Suppressor macrophage (primary cell): ENCODE results near the gene LEMD1.
A peak's percentile ranks its signal among the peaks of the same experiment; 100 is the strongest.

Experiments
- DNase-seq, 4 experiments: peaks; one replicate each; pipeline ENCODE4 v3.0.0-alpha.2; 2020 to 2022
- total RNA-seq, 17 experiments: gene quantifications; one replicate each; lab custom pipeline; 2026; ENCODE audit warnings: mixed read lengths in 6 of 17, inconsistent platforms in 3 of 17; lab: John Stamatoyannopoulos, UW

LEMD1 gene, protein sequence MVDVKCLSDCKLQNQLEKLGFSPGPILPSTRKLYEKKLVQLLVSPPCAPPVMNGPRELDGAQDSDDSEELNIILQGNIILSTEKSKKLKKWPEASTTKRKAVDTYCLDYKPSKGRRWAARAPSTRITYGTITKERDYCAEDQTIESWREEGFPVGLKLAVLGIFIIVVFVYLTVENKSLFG
- total RNA-seq: 0 to 0.33 (median 0) reads per million in 17 experiments

DNA sequence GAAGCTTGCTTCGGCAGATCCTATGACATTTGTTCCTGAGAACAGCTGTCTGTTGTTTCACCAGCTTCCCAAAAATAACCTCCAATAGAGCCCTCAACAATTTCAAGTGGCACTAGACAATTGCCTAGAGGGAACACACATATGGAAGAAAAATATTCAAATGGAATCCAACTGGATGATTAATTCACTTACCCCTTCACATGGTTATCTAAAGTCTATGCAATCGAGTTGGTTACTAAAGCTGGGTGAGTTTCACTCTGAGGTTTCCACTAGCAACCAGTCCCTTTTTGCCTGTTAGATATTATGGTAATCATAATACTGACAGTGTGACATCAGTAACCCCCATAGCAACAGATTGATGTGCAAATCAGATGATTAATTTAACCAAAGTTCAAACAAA is at the start of gene LEMD1:
Gene LEMD1, minus strand, starts transcription at position 259 of the 400 bp plus-strand sequence. CDS start 1,520 bp downstream, outside the sequence.
- DNase-seq: no peak

- no peak for DNase-seq
These were observed 48.3 kb upstream of the LEMD1 start for GRCh38 chr1:205470131-205470530.

- DNase-seq: no peak
These were observed 44.9 kb upstream of the LEMD1 start for GRCh38 chr1:205466595-205467220.

- no peak for DNase-seq
These were observed 43.5 kb upstream of the LEMD1 start for GRCh38 chr1:205465392-205465791.

GRCh38 chr1:205458777-205459566 is 37.1 kb upstream of the LEMD1 start:
- peak; percentile 32 to 74 (median 58) for DNase-seq

DNA sequence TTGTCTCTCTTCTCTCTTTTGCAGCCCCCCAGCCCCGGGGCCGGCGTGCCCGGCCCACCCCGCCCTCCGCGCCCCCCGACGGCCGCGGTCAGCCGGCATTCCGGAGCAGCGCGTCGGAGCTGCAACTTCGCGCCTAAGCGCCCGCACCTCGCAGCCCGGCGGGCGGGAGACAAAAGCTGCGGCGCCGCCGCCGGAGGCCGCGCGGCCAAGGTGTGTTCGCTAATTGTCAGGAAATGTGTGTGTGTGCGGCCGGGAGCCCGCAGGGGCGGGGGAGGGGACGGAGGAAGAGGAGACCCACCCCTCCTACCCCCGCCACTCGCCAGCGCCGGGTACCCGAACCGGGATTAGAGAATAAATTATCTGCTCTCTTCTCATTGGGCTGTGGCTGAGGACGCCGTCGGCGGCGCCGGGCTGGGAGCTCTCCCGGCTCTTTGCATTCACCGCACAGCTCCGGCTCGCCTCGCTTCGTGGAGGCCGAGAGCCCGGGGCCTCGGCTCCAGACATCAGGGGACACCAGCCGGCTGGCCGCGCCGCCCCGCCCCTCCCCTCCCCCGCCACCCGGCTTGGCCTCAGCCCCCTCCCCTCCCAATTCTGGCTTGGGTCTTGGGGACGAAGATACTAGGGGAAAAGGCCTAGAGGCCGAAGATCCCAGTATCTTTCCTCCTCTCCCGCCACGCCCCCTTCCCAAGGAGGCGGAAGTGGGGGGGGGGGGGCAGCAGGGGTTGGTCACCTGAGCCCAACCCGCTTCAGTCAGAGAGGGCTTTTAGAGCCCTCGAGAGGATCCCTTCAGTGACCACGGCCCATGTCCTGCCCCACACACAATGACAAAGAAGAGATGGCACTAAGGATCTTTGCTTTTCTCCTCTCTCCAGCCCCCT is 35.3 kb upstream of the LEMD1 start:
- no peak for DNase-seq

DNA sequence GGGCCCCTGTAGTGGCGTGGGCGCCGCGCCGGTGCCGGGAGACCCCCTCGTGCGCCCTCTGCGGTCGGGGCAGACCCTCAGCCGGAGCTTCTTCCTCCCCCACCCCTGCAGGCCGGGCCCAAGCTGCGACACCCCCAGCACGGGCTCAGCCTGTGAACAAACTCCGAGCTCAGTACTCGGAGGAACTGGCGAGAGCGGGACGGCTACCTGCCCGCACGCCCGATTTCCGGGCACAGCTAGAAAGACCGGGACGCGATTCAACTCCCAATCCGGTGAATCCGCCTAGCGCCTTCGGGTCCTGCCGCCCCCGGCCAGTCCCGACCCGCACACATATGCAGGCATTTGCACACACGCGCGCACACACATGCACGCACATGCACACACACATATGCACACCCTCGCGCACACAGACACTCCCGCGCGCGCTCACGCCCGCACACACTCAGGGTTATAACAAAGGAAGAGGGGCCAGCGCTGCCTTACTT is 34.6 kb upstream of the LEMD1 start:
- DNase-seq: no peak

- DNase-seq: no peak
These were observed 33.9 kb upstream of the LEMD1 start, which contains the start of gene BLACAT1 for GRCh38 chr1:205455581-205456382. BLACAT1 (minus strand) TSS chr1:205456045.

GRCh38 chr1:205454903-205455335 is 33.1 kb upstream of the LEMD1 start:
- no peak for DNase-seq

DNA sequence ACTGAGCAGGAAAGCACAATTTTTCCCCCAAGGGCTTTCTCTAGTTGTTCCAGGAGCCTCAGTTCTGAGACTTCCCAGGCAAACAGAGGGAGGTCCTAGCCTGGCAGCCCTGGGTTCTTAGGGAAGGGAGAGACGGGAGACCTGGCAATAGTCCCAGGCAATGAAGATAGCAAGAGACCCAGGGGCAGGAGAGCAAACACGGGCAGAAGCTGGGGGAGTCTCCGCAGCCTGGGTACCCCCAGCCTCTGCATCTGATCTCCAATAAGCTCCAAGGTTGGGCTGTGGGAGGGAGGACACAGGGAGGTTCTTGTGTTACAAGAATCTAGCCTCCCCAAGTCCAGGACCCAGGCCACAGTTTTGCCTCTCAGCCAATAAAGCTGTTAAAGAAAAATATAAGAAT is 31.6 kb upstream of the LEMD1 start:
- DNase-seq: no peak

GRCh38 chr1:205452933-205453332 is 31.1 kb upstream of the LEMD1 start:
- no peak for DNase-seq

- DNase-seq: no peak
These were observed 30.5 kb upstream of the LEMD1 start for GRCh38 chr1:205452364-205452763.

- DNase-seq: no peak
These were observed 29.9 kb upstream of the LEMD1 start for GRCh38 chr1:205451759-205452164.

DNA sequence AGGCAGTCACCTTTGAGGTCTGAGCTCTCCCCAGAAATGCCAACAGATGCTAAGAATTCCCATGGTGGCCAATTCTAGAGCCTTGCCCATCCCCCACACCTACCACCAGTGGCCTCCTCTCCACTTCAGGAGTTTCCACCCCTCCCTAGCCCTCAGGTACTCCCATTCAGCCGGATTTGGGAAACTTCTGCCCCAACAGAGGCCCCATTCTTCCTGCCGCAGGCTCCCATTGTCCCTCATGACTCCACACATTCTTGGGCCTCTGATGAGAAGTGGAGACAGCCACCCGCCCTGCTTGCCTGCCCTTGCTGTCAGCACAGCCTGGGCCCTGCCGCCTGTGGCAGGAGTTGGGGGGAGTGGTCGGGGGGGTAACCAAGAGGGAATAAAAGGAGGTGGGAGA is 29.3 kb upstream of the LEMD1 start:
- no peak for DNase-seq

GRCh38 chr1:205450448-205450847 is 28.6 kb upstream of the LEMD1 start:
- no peak for DNase-seq

DNA sequence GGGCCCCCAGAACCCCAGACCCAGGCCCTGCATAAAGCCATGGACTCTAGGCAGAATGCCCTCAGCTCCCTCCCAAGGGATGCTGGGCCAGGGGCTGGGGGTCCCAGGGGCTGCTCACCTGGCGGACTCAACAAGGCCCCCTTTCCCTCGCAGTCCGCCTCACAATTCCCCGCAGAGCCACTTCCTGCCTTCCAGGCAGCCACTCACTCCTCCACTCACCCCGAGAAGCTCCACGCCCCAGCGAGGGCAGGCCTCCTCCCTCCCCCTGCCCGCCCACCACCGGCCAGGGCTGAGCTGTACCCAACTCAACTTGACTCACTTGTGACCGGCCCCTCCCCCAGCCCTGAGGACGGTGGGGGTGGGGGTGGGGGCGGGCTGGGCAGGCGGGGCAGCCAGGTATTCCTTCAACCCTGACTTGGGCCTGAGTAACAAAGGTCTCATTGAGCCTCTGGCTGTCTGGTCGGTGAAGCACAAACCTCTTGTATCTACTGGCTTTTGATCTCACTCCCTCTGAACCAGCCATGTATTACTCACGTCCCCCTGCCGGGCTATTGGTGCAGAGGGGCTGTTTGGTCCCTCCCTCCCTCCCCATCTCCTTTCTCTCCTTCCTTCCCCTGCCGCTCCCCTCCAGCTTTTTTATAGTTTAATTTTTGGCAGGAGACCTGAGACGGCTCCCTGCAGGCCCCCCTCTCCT is 28.0 kb upstream of the LEMD1 start:
- no peak for DNase-seq

DNA sequence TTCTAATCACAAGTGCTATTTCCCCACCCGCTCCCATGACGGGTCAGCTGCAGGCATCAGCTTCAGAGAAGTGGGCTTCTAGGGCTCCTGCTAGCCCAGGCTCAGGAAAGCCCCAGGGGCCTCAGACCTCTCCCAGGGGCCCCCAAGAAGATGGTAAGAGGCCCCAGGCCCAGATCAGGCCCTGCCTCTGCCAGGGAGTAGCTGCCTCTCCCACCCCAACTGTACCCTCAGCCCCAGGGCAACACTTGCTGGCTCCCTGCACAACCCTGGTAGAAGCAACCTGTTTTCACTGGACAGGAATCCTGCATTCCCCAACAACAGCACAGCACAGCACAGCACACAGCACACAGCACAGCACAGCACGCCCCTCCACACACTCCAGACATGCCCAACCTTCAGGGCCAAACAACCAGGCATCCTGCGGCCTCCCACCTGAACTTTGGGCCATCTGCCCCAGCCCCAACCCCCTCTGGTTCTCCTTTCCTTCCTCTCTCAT is 27.4 kb upstream of the LEMD1 start:
- DNase-seq: no peak

DNA sequence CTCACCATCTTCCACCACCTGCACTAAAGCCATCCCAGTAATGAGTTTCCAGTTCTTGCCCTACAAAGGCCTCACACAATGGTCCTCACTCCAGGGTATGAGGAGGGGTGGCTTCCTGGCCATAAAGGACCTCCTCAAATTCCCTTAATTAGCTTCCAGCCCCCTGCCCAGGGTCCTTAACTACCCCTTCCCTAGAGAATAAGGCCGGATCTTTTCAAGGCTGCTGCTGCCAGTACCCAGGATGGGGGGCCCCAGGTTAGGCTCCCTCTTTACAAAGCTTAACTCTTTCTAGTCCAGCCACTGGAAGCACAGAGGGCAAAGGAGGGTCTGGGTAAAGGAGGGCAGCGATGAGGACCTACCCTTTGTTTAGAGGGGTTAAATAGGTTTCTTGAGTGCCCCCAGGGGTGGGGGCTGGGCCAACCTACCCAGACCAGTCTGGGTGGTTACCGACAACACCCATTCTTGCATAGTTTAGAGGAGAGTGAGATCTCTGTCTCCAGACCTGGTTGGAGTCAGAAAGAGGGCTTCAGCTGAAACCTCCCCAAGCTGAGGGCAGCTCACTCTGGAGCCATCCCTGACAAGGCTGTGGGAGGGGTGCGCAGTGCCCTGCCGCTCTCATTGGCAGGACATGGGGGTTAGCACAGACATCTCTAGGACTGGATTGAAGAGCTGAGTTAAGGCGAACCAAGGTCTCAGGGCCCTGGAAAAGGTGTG is 26.8 kb upstream of the LEMD1 start:
- DNase-seq: no peak

GRCh38 chr1:205447457-205448341 is 25.8 kb upstream of the LEMD1 start:
- DNase-seq: peak in 2 of 4 experiments; percentile 19 to 21
